H1 (cell line): Measurements from ENCODE around the gene ERCC1. TPM values are rescaled to one million over a fixed set of nuclear protein-coding genes. Genes with fewer than 3 reads are reported as not detected.
A peak's percentile ranks its signal among the peaks of the same experiment; 100 is the strongest.

Experiments
- ASH2L ChIP-seq: fragments of 200-600, 300-600 bp; sonication (generic); IDR thresholded peaks from one replicate; pipeline ENCODE4 v1.7.1; 2017; ENCODE audit warnings: low read length
- CHD1 ChIP-seq: IDR thresholded peaks from 2 replicates; pipeline ENCODE4 v1.6.1; 2012; ENCODE audit warnings: low read depth, low read length, improper control_type of control experiment
- CHD7 ChIP-seq: fragments of 300-600 bp; sonication (generic); IDR thresholded peaks from 2 replicates; pipeline ENCODE4 v1.7.1; 2012; ENCODE audit warnings: low read length, moderate library complexity, mild to moderate bottlenecking, inconsistent platforms; ENCODE audit not compliant: insufficient replicate concordance
- KDM4A ChIP-seq: IDR thresholded peaks from one replicate; pipeline ENCODE4 v1.7.1; 2012; ENCODE audit warnings: low read depth, mild to moderate bottlenecking, moderate library complexity, low read length, inconsistent platforms; ENCODE audit not compliant: severe bottlenecking
- NRF1 ChIP-seq: IDR thresholded peaks from 2 replicates; pipeline ENCODE4 v1.6.1; 2011; ENCODE audit warnings: mild to moderate bottlenecking, low read depth, low read length, improper control_type of control experiment
- RBBP5 ChIP-seq: IDR thresholded peaks from 2 replicates; pipeline ENCODE4 v1.7.1; 2012; ENCODE audit warnings: low read depth, mild to moderate bottlenecking, inconsistent platforms, low read length, moderate library complexity, borderline replicate concordance
- RXRA ChIP-seq: IDR thresholded peaks from 2 replicates; pipeline ENCODE4 v1.6.1; 2011; ENCODE audit warnings: low read depth, mild to moderate bottlenecking, low read length, moderate library complexity; ENCODE audit not compliant: insufficient read depth
- TEAD4 ChIP-seq: IDR thresholded peaks from 2 replicates; pipeline ENCODE4 v1.6.1; 2012; ENCODE audit warnings: low read depth, low read length, inconsistent platforms, mixed read lengths
- polyA plus RNA-seq, 7 experiments: library from polyadenylated mRNA; depleted of rRNA in 3 of 7; stranded (reverse) in 5 of 7; unstranded in 2 of 7; fragments of >200 nt in 5 of 7; fragments of 200-250 nt in 2 of 7; gene quantifications; 1 replicate in 5 of 7; 2 replicates in 1 of 7; 4 replicates in 1 of 7; pipeline versions ENCODE4 v1.2.1 to v1.2.3, GENCODE V29; 2011 to 2013; ENCODE audit warnings: missing spikeins in 2 of 7, mixed read lengths in 2 of 7
- total RNA-seq: library from RNA; stranded (reverse); fragmentation: NEBNext Ultra II Directional; extraction: Animal tissue kit (Norgen Biotek cat#: 25700); gene quantifications from 2 replicates; pipeline ENCODE4 v1.2.1, GENCODE V29; 2021
- TF ChIP-seq, protein P1 (sequence below): IDR thresholded peaks from 2 replicates; pipeline ENCODE4 v1.6.1; 2011; ENCODE audit warnings: low read length, improper control_type of control experiment

The ERCC1 gene
- total and polyA plus RNA-seq, 2 of the 8 experiments (the other 6 are each of a cell fraction or from before 2014, with no cell fraction given), result 44.7 to 94.2 TPM

GRCh38 chr19:45395821-45396617 lies 27.7 kb downstream of the ERCC1 start (continued):
- no peak for TF ChIP-seq CHD7
- no peak for TF ChIP-seq CHD1
- TF ChIP-seq NRF1, result no peak
- TF ChIP-seq KDM4A, result no peak
- TF ChIP-seq ASH2L, result peak; percentile 84
- no peak for TF ChIP-seq RXRA
- no peak for TF ChIP-seq TEAD4
- TF ChIP-seq, protein P1, sequence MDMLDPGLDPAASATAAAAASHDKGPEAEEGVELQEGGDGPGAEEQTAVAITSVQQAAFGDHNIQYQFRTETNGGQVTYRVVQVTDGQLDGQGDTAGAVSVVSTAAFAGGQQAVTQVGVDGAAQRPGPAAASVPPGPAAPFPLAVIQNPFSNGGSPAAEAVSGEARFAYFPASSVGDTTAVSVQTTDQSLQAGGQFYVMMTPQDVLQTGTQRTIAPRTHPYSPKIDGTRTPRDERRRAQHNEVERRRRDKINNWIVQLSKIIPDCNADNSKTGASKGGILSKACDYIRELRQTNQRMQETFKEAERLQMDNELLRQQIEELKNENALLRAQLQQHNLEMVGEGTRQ, result no peak
- TF ChIP-seq RBBP5, result 0 out of 2 replicates have a peak, but pooled peaks have one; percentile 18
